Panc1 (cell line): ENCODE measurements around the gene MYO18B. TPM values are rescaled to one million over a fixed set of nuclear protein-coding genes. Genes with fewer than 3 reads are reported as not detected.

Experiments used
- ATAC-seq: fragments of 200-7000 bp; cut with Tn5 transposase; 2 replicates; pipeline ENCODE4 v1.9.1; 2020; ENCODE audit warnings: mild to moderate bottlenecking, moderate library complexity
- BruUV-seq: library from RNA; stranded (reverse); fragments of 400-500 nt; replicated peaks from 2 replicates; lab custom pipeline; 2021; lab: Mats Ljungman, UMichigan
- CTCF ChIA-PET: fragments of 300-600 bp; sonication (Branson Sonifier 250); formaldehyde crosslinking; loops from one replicate; lab custom pipeline; 2022; ENCODE audit warnings: antibody characterized with exemption; lab: Charles Lee
- POLR2A ChIA-PET: fragments of 300-600 bp; sonication (Branson Sonifier 250); formaldehyde crosslinking; loops from one replicate; lab custom pipeline; 2022; ENCODE audit warnings: antibody characterized with exemption; lab: Charles Lee
- DNase-seq: peaks from one replicate; pipeline ENCODE4 v3.0.0-alpha.2; 2010; ENCODE audit warnings: low read depth, low spot score
- H3K27ac ChIP-seq: 2 replicates; pipeline ENCODE4 v1.5.1; 2011; ENCODE audit warnings: mild to moderate bottlenecking, low read length, inconsistent platforms
- H3K27me3 ChIP-seq: fragments of 200-500 bp; sonication (Bioruptor generic); 2 replicates; pipeline ENCODE4 v1.6.0; 2014; ENCODE audit warnings: low read length, inconsistent platforms; ENCODE audit not compliant: control insufficient read depth, insufficient read depth
- H3K36me3 ChIP-seq: fragments of 200-500 bp; sonication (Bioruptor generic); 2 replicates; pipeline ENCODE4 v1.5.1; 2014; ENCODE audit warnings: inconsistent platforms, mild to moderate bottlenecking, low read length, moderate library complexity; ENCODE audit not compliant: control insufficient read depth, insufficient read depth
- H3K4me1 ChIP-seq: 2 replicates; pipeline ENCODE4 v1.5.1; 2011; ENCODE audit warnings: inconsistent platforms, mild to moderate bottlenecking, low read length, moderate library complexity; ENCODE audit not compliant: control insufficient read depth, insufficient read depth
- H3K4me3 ChIP-seq, 2 experiments: 2 replicates each; pipeline ENCODE4 v1.5.1; 2011 to 2012; ENCODE audit warnings: low read depth in 2 of 2, low read length in 2 of 2, mild to moderate bottlenecking in 2 of 2, inconsistent platforms in 1 of 2, moderate library complexity in 1 of 2
- H3K9me3 ChIP-seq: fragments of 200-500 bp; sonication (Bioruptor generic); 2 replicates; pipeline ENCODE4 v1.5.1; 2014; ENCODE audit warnings: low read depth, mild to moderate bottlenecking, inconsistent platforms, low read length, moderate library complexity; ENCODE audit not compliant: control insufficient read depth, insufficient read depth
- POLR2AphosphoS5 ChIP-seq: IDR thresholded peaks from 2 replicates; pipeline ENCODE4 v1.6.1; 2012; ENCODE audit warnings: mild to moderate bottlenecking, low read depth, low read length, moderate library complexity
- SIN3A ChIP-seq: IDR thresholded peaks from 2 replicates; pipeline ENCODE4 v1.6.1; 2012; ENCODE audit warnings: low read depth, mild to moderate bottlenecking, low read length, moderate library complexity, borderline replicate concordance; ENCODE audit not compliant: insufficient read depth
- TCF7L2 ChIP-seq: IDR thresholded peaks from 2 replicates; pipeline ENCODE4 v1.6.1; 2011; ENCODE audit warnings: mild to moderate bottlenecking, low read depth, low read length, inconsistent platforms
- in situ Hi-C: cut with HindIII; loops from 2 replicates; pipeline ENCODE4 v1.10.0; 2016; ENCODE audit warnings: low sequenced_read_pairs, low pct_unique_long_range_greater_than_20kb
- intact Hi-C: fragments of 100-400 bp; cut with micrococcal nuclease; formaldehyde crosslinking; loops from one replicate; pipeline ENCODE4 v1.10.0; 2022; ENCODE audit not compliant: unreplicated experiment
- total RNA-seq: library from RNA; stranded (reverse); gene quantifications from one replicate; pipeline ENCODE4 v1.2.1, GENCODE V29; 2021; ENCODE audit not compliant: unreplicated experiment
- TF ChIP-seq, protein P1 (sequence below), 2 experiments: IDR thresholded peaks; 2 replicates each; pipeline ENCODE4 v1.6.1; 2011 to 2012; ENCODE audit warnings: low read depth in 2 of 2, control low read depth in 1 of 2, low read length in 1 of 2, mild to moderate bottlenecking in 1 of 2, moderate library complexity in 1 of 2; ENCODE audit not compliant: insufficient read depth in 1 of 2
- TF ChIP-seq, protein P2 (sequence below): fragments of 450-650 bp; IDR thresholded peaks from 2 replicates; pipeline ENCODE4 v1.5.1; 2017; ENCODE audit warnings: mild to moderate bottlenecking

MYO18B gene
- total RNA-seq, 1 experiment from 2014 or later = not detected

DNA sequence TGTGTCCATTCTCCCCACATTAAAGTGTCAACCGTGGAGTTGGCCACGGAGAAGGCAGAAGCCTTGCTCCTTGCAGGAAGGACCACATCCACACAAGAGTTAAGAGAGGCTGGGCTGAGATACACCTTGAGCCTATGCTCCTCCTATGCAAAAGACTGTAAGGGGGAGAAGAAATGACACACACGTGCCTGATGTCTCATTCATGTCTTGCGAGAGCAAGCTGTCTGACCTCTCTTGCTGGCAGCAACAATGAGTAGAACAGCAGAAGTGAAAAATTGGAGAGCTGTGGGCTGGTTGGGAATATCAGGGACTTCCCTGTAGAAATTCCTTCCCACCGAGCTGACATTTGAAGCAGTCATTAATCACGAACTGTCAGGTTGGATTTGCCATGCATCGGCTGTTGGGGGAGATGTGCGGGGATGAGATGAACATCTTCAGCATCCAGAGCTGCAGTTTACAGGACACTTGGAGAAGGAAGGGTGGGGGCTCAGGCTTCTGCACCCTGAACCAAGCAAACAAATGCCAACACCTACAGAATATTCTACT, 139.3 kb downstream of the MYO18B start:
- POLR2A ChIA-PET = no interaction called here
- TF ChIP-seq SIN3A (no peak), TCF7L2 (no peak), POLR2AphosphoS5 (no peak)
- TF ChIP-seq, protein P1, sequence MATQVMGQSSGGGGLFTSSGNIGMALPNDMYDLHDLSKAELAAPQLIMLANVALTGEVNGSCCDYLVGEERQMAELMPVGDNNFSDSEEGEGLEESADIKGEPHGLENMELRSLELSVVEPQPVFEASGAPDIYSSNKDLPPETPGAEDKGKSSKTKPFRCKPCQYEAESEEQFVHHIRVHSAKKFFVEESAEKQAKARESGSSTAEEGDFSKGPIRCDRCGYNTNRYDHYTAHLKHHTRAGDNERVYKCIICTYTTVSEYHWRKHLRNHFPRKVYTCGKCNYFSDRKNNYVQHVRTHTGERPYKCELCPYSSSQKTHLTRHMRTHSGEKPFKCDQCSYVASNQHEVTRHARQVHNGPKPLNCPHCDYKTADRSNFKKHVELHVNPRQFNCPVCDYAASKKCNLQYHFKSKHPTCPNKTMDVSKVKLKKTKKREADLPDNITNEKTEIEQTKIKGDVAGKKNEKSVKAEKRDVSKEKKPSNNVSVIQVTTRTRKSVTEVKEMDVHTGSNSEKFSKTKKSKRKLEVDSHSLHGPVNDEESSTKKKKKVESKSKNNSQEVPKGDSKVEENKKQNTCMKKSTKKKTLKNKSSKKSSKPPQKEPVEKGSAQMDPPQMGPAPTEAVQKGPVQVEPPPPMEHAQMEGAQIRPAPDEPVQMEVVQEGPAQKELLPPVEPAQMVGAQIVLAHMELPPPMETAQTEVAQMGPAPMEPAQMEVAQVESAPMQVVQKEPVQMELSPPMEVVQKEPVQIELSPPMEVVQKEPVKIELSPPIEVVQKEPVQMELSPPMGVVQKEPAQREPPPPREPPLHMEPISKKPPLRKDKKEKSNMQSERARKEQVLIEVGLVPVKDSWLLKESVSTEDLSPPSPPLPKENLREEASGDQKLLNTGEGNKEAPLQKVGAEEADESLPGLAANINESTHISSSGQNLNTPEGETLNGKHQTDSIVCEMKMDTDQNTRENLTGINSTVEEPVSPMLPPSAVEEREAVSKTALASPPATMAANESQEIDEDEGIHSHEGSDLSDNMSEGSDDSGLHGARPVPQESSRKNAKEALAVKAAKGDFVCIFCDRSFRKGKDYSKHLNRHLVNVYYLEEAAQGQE (IDR thresholded peaks at IDR 0.05; ENCODE audit: insufficient read depth in 1 of 2, low read depth in 2 of 2, low read length in 1 of 2) = no peak
- TF ChIP-seq, protein P2, sequence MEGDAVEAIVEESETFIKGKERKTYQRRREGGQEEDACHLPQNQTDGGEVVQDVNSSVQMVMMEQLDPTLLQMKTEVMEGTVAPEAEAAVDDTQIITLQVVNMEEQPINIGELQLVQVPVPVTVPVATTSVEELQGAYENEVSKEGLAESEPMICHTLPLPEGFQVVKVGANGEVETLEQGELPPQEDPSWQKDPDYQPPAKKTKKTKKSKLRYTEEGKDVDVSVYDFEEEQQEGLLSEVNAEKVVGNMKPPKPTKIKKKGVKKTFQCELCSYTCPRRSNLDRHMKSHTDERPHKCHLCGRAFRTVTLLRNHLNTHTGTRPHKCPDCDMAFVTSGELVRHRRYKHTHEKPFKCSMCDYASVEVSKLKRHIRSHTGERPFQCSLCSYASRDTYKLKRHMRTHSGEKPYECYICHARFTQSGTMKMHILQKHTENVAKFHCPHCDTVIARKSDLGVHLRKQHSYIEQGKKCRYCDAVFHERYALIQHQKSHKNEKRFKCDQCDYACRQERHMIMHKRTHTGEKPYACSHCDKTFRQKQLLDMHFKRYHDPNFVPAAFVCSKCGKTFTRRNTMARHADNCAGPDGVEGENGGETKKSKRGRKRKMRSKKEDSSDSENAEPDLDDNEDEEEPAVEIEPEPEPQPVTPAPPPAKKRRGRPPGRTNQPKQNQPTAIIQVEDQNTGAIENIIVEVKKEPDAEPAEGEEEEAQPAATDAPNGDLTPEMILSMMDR = no peak
- in situ Hi-C loops = no loop called here
- ATAC-seq = no peak
- no peaks in the 10 kb centered on the region for H3K36me3 ChIP-seq
- no peaks in the 10 kb centered on the region for H3K9me3 ChIP-seq
- no peak overlapping the region for H3K27ac ChIP-seq
- BruUV-seq = no TSS peak
- CTCF ChIA-PET = no interaction called here
- intact Hi-C loops = no loop called here
- DNase-seq = no peak
- no peaks in the 10 kb centered on the region for H3K27me3 ChIP-seq
- H3K4me3 ChIP-seq = no peak overlapping the region
- H3K4me1 ChIP-seq = no peaks in the 10 kb centered on the region; the same call in 1 of the 2 replicates

DNA sequence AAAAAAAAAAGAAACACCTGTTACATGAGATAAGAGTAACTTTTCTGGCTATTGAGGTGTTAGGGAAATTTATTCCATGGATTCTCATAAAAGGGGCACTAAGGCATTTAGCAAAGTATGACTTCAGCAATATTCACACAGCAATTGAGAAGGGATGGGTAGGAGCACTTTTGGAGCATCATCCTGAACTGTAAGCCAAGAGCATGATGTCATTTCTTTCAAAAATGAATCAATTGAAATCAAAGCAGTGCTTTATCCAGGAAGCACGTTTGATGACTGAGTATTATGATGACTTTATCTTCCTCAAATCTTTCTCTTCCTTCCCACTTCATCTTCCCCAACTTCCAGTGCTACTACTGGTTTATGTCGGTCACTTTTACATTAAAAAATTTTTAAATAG, 140.4 kb downstream of the MYO18B start:
- no peak overlapping the region for H3K4me3 ChIP-seq
- TF ChIP-seq SIN3A = no peak
- TF ChIP-seq, protein P1 (IDR thresholded peaks at IDR 0.05; ENCODE audit: insufficient read depth in 1 of 2, low read depth in 2 of 2, low read length in 1 of 2) = no peak
- no peak for TF ChIP-seq TCF7L2
- no peak for TF ChIP-seq POLR2AphosphoS5
- TF ChIP-seq, protein P2 = no peak
- ChIA-PET POLR2A (no interaction called here), CTCF (no interaction called here)
- H3K36me3 ChIP-seq = no peaks in the 10 kb centered on the region
- H3K4me1 ChIP-seq = no peaks in the 10 kb centered on the region; the same call in 1 of the 2 replicates
- no TSS peak for BruUV-seq
- ATAC-seq (no peak), DNase-seq (no peak)
- in situ Hi-C loops = no loop called here
- H3K27me3 ChIP-seq = no peaks in the 10 kb centered on the region
- no peaks in the 10 kb centered on the region for H3K9me3 ChIP-seq
- intact Hi-C loops = no loop called here
- no peak overlapping the region for H3K27ac ChIP-seq
